HG03575 (cell line): ENCODE measurements around the gene VPS13D.
"Not testable (repeated sequence)": the region's sequence is repeated elsewhere in the genome, so short reads cannot be mapped to it uniquely, and the experiment has no call there.

Source experiments
- ATAC-seq: cut with Tn5 transposase; IDR thresholded peaks from one replicate; pipeline ENCODE4 v1.9.1; 2021; ENCODE audit not compliant: unreplicated experiment, insufficient number of reproducible peaks, low FRiP score; ENCODE audit errors: extremely low read depth

VPS13D gene

GRCh38 chr1:12450756-12451559 lies 221.1 kb downstream of the VPS13D start:
- no peak for ATAC-seq

- ATAC-seq: no peak
Measured at GRCh38 chr1:12451560-12451900, 221.7 kb downstream of the VPS13D start.

- no peak for ATAC-seq
Measured at GRCh38 chr1:12452262-12452661, 222.4 kb downstream of the VPS13D start.

- ATAC-seq: no peak
Measured at GRCh38 chr1:12453400-12454343, 223.8 kb downstream of the VPS13D start.

GRCh38 chr1:12454406-12455391 lies 224.9 kb downstream of the VPS13D start:
- no peak for ATAC-seq

GRCh38 chr1:12456081-12456480 lies 226.3 kb downstream of the VPS13D start:
- not testable (repeated sequence) for ATAC-seq

GRCh38 chr1:12456979-12457378 lies 227.1 kb downstream of the VPS13D start:
- ATAC-seq: no peak

GRCh38 chr1:12457771-12458170 lies 227.9 kb downstream of the VPS13D start:
- ATAC-seq: no peak

- no peak for ATAC-seq
Measured at GRCh38 chr1:12458571-12458970, 228.7 kb downstream of the VPS13D start.

GRCh38 chr1:12460121-12460520 lies 230.3 kb downstream of the VPS13D start:
- no peak for ATAC-seq

- ATAC-seq: no peak
Measured at GRCh38 chr1:12460911-12461621, 231.2 kb downstream of the VPS13D start.

GRCh38 chr1:12461754-12462153 lies 231.9 kb downstream of the VPS13D start:
- no peak for ATAC-seq

- no peak for ATAC-seq
Measured at GRCh38 chr1:12462586-12462985, 232.8 kb downstream of the VPS13D start.

- no peak for ATAC-seq
Measured at GRCh38 chr1:12464045-12464461, 234.2 kb downstream of the VPS13D start.

- ATAC-seq: no peak
Measured at GRCh38 chr1:12464598-12465056, 234.8 kb downstream of the VPS13D start.

GRCh38 chr1:12465126-12465525 lies 235.3 kb downstream of the VPS13D start:
- ATAC-seq: no peak

GRCh38 chr1:12466816-12467215 lies 237.0 kb downstream of the VPS13D start:
- ATAC-seq: no peak

- ATAC-seq: no peak
Measured at GRCh38 chr1:12467570-12468286, 237.9 kb downstream of the VPS13D start.
